Neural cell (in vitro differentiated cells): Measurements from ENCODE around the gene NPFFR1. TPM values are rescaled to one million over a fixed set of nuclear protein-coding genes. Genes with fewer than 3 reads are reported as not detected.

Experiments used
- H2AFZ ChIP-seq: fragments of 200-600, 300-800 bp; sonication (generic), shearing (Covaris generic); 2 replicates; pipeline ENCODE4 v1.6.0; 2014; ENCODE audit warnings: low read depth, mild to moderate bottlenecking, antibody characterized with exemption, low read length, moderate library complexity
- H3F3A ChIP-seq: fragments of 200-600 bp; shearing (Covaris generic); 2 replicates; pipeline ENCODE4 v1.6.1; 2016; ENCODE audit warnings: mild to moderate bottlenecking, moderate library complexity, mixed read lengths, antibody characterized with exemption, low read length; ENCODE audit not compliant: insufficient read depth, poor library complexity, severe bottlenecking
- H3K27ac ChIP-seq: fragments of 200-600, 300-800 bp; sonication (generic), shearing (Covaris generic); 2 replicates; pipeline ENCODE4 v1.5.1; 2014; ENCODE audit warnings: mild to moderate bottlenecking, low read length, moderate library complexity
- H3K27me3 ChIP-seq: fragments of 300-800, 200-600 bp; sonication (generic), shearing (Covaris generic); 2 replicates; pipeline ENCODE4 v1.6.0; 2014; ENCODE audit warnings: mild to moderate bottlenecking, low read depth, low read length, moderate library complexity; ENCODE audit not compliant: insufficient read depth
- H3K36me3 ChIP-seq: fragments of 300-800, 200-600 bp; sonication (generic), shearing (Covaris generic); 2 replicates; pipeline ENCODE4 v1.5.1; 2014; ENCODE audit warnings: mild to moderate bottlenecking, antibody characterized with exemption, low read length, moderate library complexity; ENCODE audit not compliant: insufficient read depth
- H3K4me2 ChIP-seq: fragments of 300-800, 200-600 bp; sonication (generic), shearing (Covaris generic); 2 replicates; pipeline ENCODE4 v1.6.0; 2014; ENCODE audit warnings: mild to moderate bottlenecking, low read length
- H3K4me3 ChIP-seq: fragments of 300-800, 200-600 bp; sonication (generic), shearing (Covaris generic); 2 replicates; pipeline ENCODE4 v1.5.1; 2014; ENCODE audit warnings: mild to moderate bottlenecking, low read length, moderate library complexity
- H3K79me2 ChIP-seq: fragments of 200-600 bp; shearing (Covaris generic); replicated peaks from 2 replicates; pipeline ENCODE4 v1.6.0; 2014; ENCODE audit warnings: mild to moderate bottlenecking, low read length, moderate library complexity; ENCODE audit not compliant: insufficient read depth
- H3K9ac ChIP-seq: fragments of 300-800, 200-600 bp; sonication (generic), shearing (Covaris generic); 2 replicates; pipeline ENCODE4 v1.6.1; 2016; ENCODE audit warnings: mild to moderate bottlenecking, low read length, mixed read lengths
- H3K9me2 ChIP-seq: fragments of 200-600 bp; shearing (Covaris generic); 2 replicates; pipeline ENCODE4 v1.6.1; 2016; ENCODE audit warnings: mild to moderate bottlenecking, low read length, mixed read lengths; ENCODE audit not compliant: insufficient read depth
- H3K9me3 ChIP-seq: fragments of 200-600, 300-800 bp; sonication (generic), shearing (Covaris generic); 2 replicates; pipeline ENCODE4 v1.6.1; 2016; ENCODE audit warnings: mild to moderate bottlenecking, mixed run types, low read length, moderate library complexity, mixed read lengths
- H4K20me1 ChIP-seq: fragments of 200-600 bp; shearing (Covaris generic); 2 replicates; pipeline ENCODE4 v1.6.1; 2016; ENCODE audit warnings: mild to moderate bottlenecking, mixed run types; ENCODE audit not compliant: insufficient read depth
- CTCF ChIP-seq: fragments of 450-650 bp; IDR thresholded peaks from 2 replicates; pipeline ENCODE4 v1.5.1; 2014; ENCODE audit warnings: antibody characterized with exemption, mild to moderate bottlenecking, moderate library complexity; ENCODE audit not compliant: poor library complexity, severe bottlenecking
- EP300 ChIP-seq: fragments of 450-650 bp; conservative IDR thresholded peaks from 2 replicates; pipeline ENCODE4 v1.6.1; 2014; ENCODE audit warnings: antibody characterized with exemption, mild to moderate bottlenecking, moderate library complexity; ENCODE audit not compliant: poor library complexity, severe bottlenecking
- EZH2 ChIP-seq: fragments of 200-600, 300-800 bp; shearing (Covaris generic), sonication (generic); IDR thresholded peaks from 2 replicates; pipeline ENCODE4 v1.6.1; 2014; ENCODE audit warnings: antibody characterized with exemption, low read length, borderline replicate concordance, mild to moderate bottlenecking; ENCODE audit not compliant: insufficient read depth, poor library complexity, severe bottlenecking
- MXI1 ChIP-seq: fragments of 450-650 bp; conservative IDR thresholded peaks from 2 replicates; pipeline ENCODE4 v1.6.1; 2014; ENCODE audit warnings: antibody characterized with exemption, mild to moderate bottlenecking; ENCODE audit not compliant: poor library complexity, severe bottlenecking
- POLR2AphosphoS5 ChIP-seq: IDR thresholded peaks from 2 replicates; pipeline ENCODE4 v1.6.1; 2012
- RAD21 ChIP-seq: fragments of 450-650 bp; conservative IDR thresholded peaks from 2 replicates; pipeline ENCODE4 v1.6.1; 2014; ENCODE audit warnings: antibody characterized with exemption, mild to moderate bottlenecking, moderate library complexity
- REST ChIP-seq: IDR thresholded peaks from 2 replicates; pipeline ENCODE4 v1.6.1; 2012; ENCODE audit warnings: borderline replicate concordance
- SMC3 ChIP-seq: fragments of 450-650 bp; conservative IDR thresholded peaks from 2 replicates; pipeline ENCODE4 v1.6.1; 2014; ENCODE audit warnings: antibody characterized with exemption, mild to moderate bottlenecking, moderate library complexity; ENCODE audit not compliant: poor library complexity
- TAF1 ChIP-seq: IDR thresholded peaks from 2 replicates; pipeline ENCODE4 v1.6.1; 2012; ENCODE audit warnings: low read depth
- polyA plus RNA-seq: library from polyadenylated mRNA; depleted of rRNA; stranded (reverse); fragments of >200 nt; gene quantifications from 2 replicates; pipeline ENCODE4 v1.2.3, GENCODE V29; 2014

Gene NPFFR1
- polyA plus RNA-seq, 1 donor from 2014 or later, result 0.07 TPM

GRCh38 chr10:70267161-70267933, 16.5 kb downstream of the NPFFR1 start:
- Histone ChIP-seq H3K9me3 (no peaks in the 10 kb centered on the region), H3K9me2 (no peaks in the 10 kb centered on the region), H3K36me3 (no peaks in the 10 kb centered on the region), H4K20me1 (no peaks in the 10 kb centered on the region), H2AFZ (no peak overlapping the region), H3F3A (no peaks in the 10 kb centered on the region), H3K27me3 (no peaks in the 10 kb centered on the region), H3K79me2 (no peaks in the 10 kb centered on the region), H3K27ac (no peak overlapping the region), H3K9ac (no peak overlapping the region), H3K4me2 (no peak overlapping the region), H3K4me3 (no peak overlapping the region)
- no peak for TF ChIP-seq EP300

GRCh38 chr10:70266701-70267100, 17.1 kb downstream of the NPFFR1 start:
- H3K4me2 ChIP-seq, result no peak overlapping the region

More at GRCh38 chr10:70266701-70267100, 17.1 kb downstream of the NPFFR1 start:
- H3K9ac ChIP-seq, result no peak overlapping the region
- H3K27ac ChIP-seq, result no peak overlapping the region
- no peak for TF ChIP-seq MXI1
- no peak for TF ChIP-seq EP300
- no peak for TF ChIP-seq TAF1
- no peak for TF ChIP-seq REST
- no peak for TF ChIP-seq POLR2AphosphoS5
- no peak for TF ChIP-seq CTCF
- TF ChIP-seq SMC3, result no peak
- no peak for TF ChIP-seq RAD21
- no peak for TF ChIP-seq EZH2
- H3K36me3 ChIP-seq, result no peaks in the 10 kb centered on the region
- no peaks in the 10 kb centered on the region for H4K20me1 ChIP-seq
- no peaks in the 10 kb centered on the region for H3K27me3 ChIP-seq
- H3K4me3 ChIP-seq, result no peak overlapping the region
- no peaks in the 10 kb centered on the region for H3K9me3 ChIP-seq
- H3F3A ChIP-seq, result no peaks in the 10 kb centered on the region
- no peak overlapping the region for H2AFZ ChIP-seq
- H3K79me2 ChIP-seq, result no peaks in the 10 kb centered on the region
- H3K9me2 ChIP-seq, result no peaks in the 10 kb centered on the region
